Caco-2 (cell line): ENCODE data around the gene SRPK1. TPM values are rescaled to one million over a fixed set of nuclear protein-coding genes. Genes with fewer than 3 reads are reported as not detected.

ENCODE experiments used
- BruUV-seq: library from RNA; stranded (reverse); fragments of 400-500 nt; replicated peaks from 2 replicates; lab custom pipeline; 2021; lab: Mats Ljungman, UMichigan
- CTCF ChIA-PET: fragments of 300-600 bp; sonication (Branson Sonifier 250); formaldehyde crosslinking; loops from one replicate; lab custom pipeline; 2022; ENCODE audit warnings: antibody characterized with exemption; lab: Charles Lee
- POLR2A ChIA-PET: fragments of 300-600 bp; sonication (Branson Sonifier 250); formaldehyde crosslinking; loops from one replicate; lab custom pipeline; 2022; ENCODE audit warnings: antibody characterized with exemption; lab: Charles Lee
- DNase-seq, 2 experiments: peaks; one replicate each; pipeline versions ENCODE4 v3.0.0 to v3.0.0-alpha.2; 2020 to 2022
- H3K27me3 ChIP-seq: replicated peaks from 2 replicates; pipeline ENCODE4 v1.6.0; 2011; ENCODE audit warnings: low read length; ENCODE audit not compliant: control insufficient read depth, insufficient read depth
- H3K36me3 ChIP-seq: 2 replicates; pipeline ENCODE4 v1.5.1; 2011; ENCODE audit warnings: low read length; ENCODE audit not compliant: control insufficient read depth, insufficient read depth
- H3K4me1 ChIP-seq: fragments of 250-450 bp; sonication (Bioruptor Pico); 2 replicates; pipeline ENCODE4 v1.5.1; 2020; ENCODE audit warnings: mild to moderate bottlenecking
- H3K4me3 ChIP-seq: 2 replicates; pipeline ENCODE4 v1.5.1; 2011; ENCODE audit warnings: low read depth, mild to moderate bottlenecking, control low read depth, low read length
- H3K9me3 ChIP-seq: fragments of 250-450 bp; sonication (Bioruptor Pico); 2 replicates; pipeline ENCODE4 v1.5.1; 2020; ENCODE audit warnings: mild to moderate bottlenecking, moderate library complexity
- H3K27ac Mint-ChIP-seq: one replicate; pipeline ENCODE4 v1.8.0; 2022; ENCODE audit warnings: mixed read lengths; ENCODE audit not compliant: unreplicated experiment
- H3K27me3 Mint-ChIP-seq: one replicate; pipeline ENCODE4 v1.8.0; 2022; ENCODE audit warnings: mixed read lengths; ENCODE audit not compliant: insufficient read depth, unreplicated experiment
- H3K36me3 Mint-ChIP-seq: one replicate; pipeline ENCODE4 v1.8.0; 2022; ENCODE audit warnings: mild to moderate bottlenecking, mixed read lengths; ENCODE audit not compliant: insufficient read depth, unreplicated experiment
- H3K4me1 Mint-ChIP-seq: one replicate; pipeline ENCODE4 v1.8.0; 2022; ENCODE audit warnings: low read depth, mixed read lengths; ENCODE audit not compliant: unreplicated experiment
- H3K4me3 Mint-ChIP-seq: one replicate; pipeline ENCODE4 v1.8.0; 2022; ENCODE audit warnings: mild to moderate bottlenecking, moderate library complexity, mixed read lengths; ENCODE audit not compliant: unreplicated experiment
- H3K9me3 Mint-ChIP-seq: one replicate; pipeline ENCODE4 v1.8.0; 2022; ENCODE audit warnings: mixed read lengths; ENCODE audit not compliant: unreplicated experiment
- CTCF ChIP-seq, 2 experiments: fragments of 200-600 bp in 1 of 2; IDR thresholded peaks; 1 replicate in 1 of 2; 2 replicates in 1 of 2; pipeline versions ENCODE4 v1.5.1 to v1.8.0; 2011 to 2022; ENCODE audit warnings: antibody characterized with exemption in 1 of 2, control low read depth in 1 of 2, inconsistent platforms in 1 of 2, low read depth in 1 of 2, low read length in 1 of 2, mild to moderate bottlenecking in 1 of 2, moderate library complexity in 1 of 2; ENCODE audit not compliant: insufficient read depth in 1 of 2, severe bottlenecking in 1 of 2, unreplicated experiment in 1 of 2
- intact Hi-C: fragments of 100-400 bp; cut with micrococcal nuclease; formaldehyde crosslinking; loops from one replicate; pipeline ENCODE4 v1.10.0; 2022; ENCODE audit not compliant: unreplicated experiment
- total RNA-seq: library from RNA; stranded (reverse); gene quantifications from 2 replicates; pipeline ENCODE4 v1.2.3, GENCODE V29; 2022

SRPK1 gene
- total RNA-seq, 1 experiment from 2014 or later: 114 TPM

DNA sequence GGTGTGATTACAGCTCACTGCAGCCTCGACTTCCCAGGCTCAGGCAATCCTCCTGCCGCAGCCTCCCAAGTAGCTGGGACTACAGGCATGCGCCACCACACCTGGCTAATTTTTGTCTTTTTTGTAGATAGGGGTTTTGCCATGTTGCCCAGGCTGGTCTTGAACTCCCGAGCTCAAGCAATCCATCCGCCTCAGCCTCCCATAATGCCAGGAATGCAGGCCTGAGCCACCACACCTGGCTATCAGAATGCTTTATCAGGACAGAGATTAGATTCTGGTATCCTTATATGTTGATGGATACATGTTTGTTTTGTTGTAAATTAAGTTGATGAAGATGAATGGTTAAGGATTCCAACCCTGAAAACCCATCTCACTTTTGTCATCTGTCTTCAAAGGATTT, 91.6 kb downstream of the SRPK1 start:
- no peak for DNase-seq
- CTCF ChIA-PET: no interaction called here
- H3K9me3 Mint-ChIP-seq: no peaks in the 10 kb centered on the region
- no TSS peak for BruUV-seq
- H3K36me3 Mint-ChIP-seq: peaks cover 17% of the 10 kb centered on the region
- Histone ChIP-seq H3K36me3 (no peaks in the 10 kb centered on the region), H3K27me3 (no peaks in the 10 kb centered on the region), H3K9me3 (no peaks in the 10 kb centered on the region), H3K4me1 (peaks cover 13% of the 10 kb centered on the region), H3K4me3 (no peak overlapping the region)
- no peak for TF ChIP-seq CTCF (IDR thresholded peaks at IDR 0.05; ENCODE audit: insufficient read depth in 1 of 2, low read depth in 1 of 2, low read length in 1 of 2, severe bottlenecking in 1 of 2, unreplicated experiment in 1 of 2)
- POLR2A ChIA-PET: no interaction called here
- H3K27ac Mint-ChIP-seq: no peak overlapping the region
- H3K4me1 Mint-ChIP-seq: peaks cover 6% of the 10 kb centered on the region
- intact Hi-C loops: no loop called here
- H3K27me3 Mint-ChIP-seq: no peaks in the 10 kb centered on the region
- H3K4me3 Mint-ChIP-seq: no peak overlapping the region

- no TSS peak for BruUV-seq
- intact Hi-C loops: no loop called here
- no peak overlapping the region for H3K4me3 ChIP-seq
- no peak for DNase-seq
- H3K9me3 Mint-ChIP-seq: no peaks in the 10 kb centered on the region
- H3K27me3 Mint-ChIP-seq: no peaks in the 10 kb centered on the region
- no peak overlapping the region for H3K27ac Mint-ChIP-seq
- no peaks in the 10 kb centered on the region for H3K4me1 Mint-ChIP-seq
- CTCF ChIA-PET: no interaction called here
- no peaks in the 10 kb centered on the region for H3K36me3 Mint-ChIP-seq
- H3K4me3 Mint-ChIP-seq: no peak overlapping the region
- H3K27me3 ChIP-seq: no peaks in the 10 kb centered on the region
- POLR2A ChIA-PET: no interaction called here
- no peak for TF ChIP-seq CTCF (IDR thresholded peaks at IDR 0.05; ENCODE audit: insufficient read depth in 1 of 2, low read depth in 1 of 2, low read length in 1 of 2, severe bottlenecking in 1 of 2, unreplicated experiment in 1 of 2)
- H3K36me3 ChIP-seq: no peaks in the 10 kb centered on the region
- no peaks in the 10 kb centered on the region for H3K9me3 ChIP-seq
- H3K4me1 ChIP-seq: no peaks in the 10 kb centered on the region
Measured at GRCh38 chr6:35824552-35825192, 96.2 kb downstream of the SRPK1 start.

GRCh38 chr6:35823601-35824000, 97.3 kb downstream of the SRPK1 start:
- Mint-ChIP-seq H3K4me3 (no peak overlapping the region), H3K27me3 (no peaks in the 10 kb centered on the region), H3K27ac (no peak overlapping the region), H3K4me1 (no peaks in the 10 kb centered on the region), H3K9me3 (no peaks in the 10 kb centered on the region), H3K36me3 (no peaks in the 10 kb centered on the region)
- DNase-seq: no peak
- Histone ChIP-seq H3K4me3 (no peak overlapping the region), H3K4me1 (no peaks in the 10 kb centered on the region), H3K27me3 (no peaks in the 10 kb centered on the region), H3K36me3 (no peaks in the 10 kb centered on the region), H3K9me3 (no peaks in the 10 kb centered on the region)
- intact Hi-C loops: no loop called here
- CTCF ChIA-PET: no interaction called here
- no peak for TF ChIP-seq CTCF (IDR thresholded peaks at IDR 0.05; ENCODE audit: insufficient read depth in 1 of 2, low read depth in 1 of 2, low read length in 1 of 2, severe bottlenecking in 1 of 2, unreplicated experiment in 1 of 2)
- POLR2A ChIA-PET: no interaction called here
- no TSS peak for BruUV-seq
